ENCODE measurements around the gene CD79A.
"Not testable (repeated sequence)": the region's sequence is repeated elsewhere in the genome, so short reads cannot be mapped to it uniquely, and the experiment has no call there.

CD79A gene

DNA sequence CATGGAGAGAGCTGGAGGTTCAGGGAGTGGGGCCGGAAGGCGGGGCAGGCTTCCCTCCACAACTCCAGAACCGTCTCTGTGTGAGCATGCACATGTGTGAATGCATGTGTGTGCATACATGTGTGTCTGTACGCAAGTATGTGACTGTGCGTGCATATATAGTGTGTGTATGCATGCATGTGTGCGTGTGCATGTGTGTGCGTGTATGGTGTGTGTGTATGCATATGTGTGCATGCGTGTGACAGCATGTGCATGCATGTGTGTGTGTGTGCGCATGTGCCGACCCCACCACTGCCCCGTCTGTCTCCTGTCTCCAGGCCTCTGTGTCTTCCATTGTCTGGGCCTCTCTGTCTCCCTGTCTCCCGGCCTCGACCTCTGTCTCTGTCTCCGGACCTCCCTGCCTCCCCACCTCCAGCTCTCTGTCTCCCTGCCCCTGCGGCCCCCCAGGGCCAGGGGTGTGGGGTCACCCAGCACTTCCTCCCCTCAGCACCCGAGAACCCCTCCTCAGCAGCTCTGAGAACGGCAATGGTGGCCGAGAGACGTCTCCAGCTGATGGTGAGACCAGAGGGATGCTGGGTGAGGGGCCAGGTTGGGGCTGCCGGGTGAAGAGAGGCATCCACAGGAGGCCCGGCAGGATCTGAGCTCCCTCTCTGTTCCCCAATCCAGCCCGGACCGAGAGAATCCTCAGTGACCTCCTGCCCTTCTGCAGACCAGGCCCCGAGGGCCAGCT lies 28.4 kb downstream of the CD79A start:
- no peak for DNase-seq (ENCODE audit: low read depth)

DNA sequence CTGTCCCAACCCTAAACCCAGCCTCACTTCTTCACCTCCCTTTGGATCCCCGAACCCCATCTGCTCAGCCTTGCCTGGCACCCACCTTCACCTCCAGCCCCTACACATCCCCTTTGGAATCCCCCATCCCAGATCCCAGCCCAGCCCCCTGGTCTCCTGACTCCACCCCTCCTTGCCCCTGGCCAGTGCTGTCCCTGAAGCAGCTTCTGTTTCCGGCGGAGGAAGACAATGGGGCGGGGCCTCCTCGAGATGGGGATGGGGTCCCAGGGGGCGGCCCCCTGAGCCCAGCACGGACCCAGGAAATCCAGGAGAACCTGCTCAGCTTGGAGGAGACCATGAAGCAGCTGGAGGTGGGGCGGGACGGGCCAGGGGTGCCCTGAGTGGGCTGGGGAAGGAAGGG lies 29.2 kb downstream of the CD79A start:
- DNase-seq (ENCODE audit: low read depth): no peak

DNA sequence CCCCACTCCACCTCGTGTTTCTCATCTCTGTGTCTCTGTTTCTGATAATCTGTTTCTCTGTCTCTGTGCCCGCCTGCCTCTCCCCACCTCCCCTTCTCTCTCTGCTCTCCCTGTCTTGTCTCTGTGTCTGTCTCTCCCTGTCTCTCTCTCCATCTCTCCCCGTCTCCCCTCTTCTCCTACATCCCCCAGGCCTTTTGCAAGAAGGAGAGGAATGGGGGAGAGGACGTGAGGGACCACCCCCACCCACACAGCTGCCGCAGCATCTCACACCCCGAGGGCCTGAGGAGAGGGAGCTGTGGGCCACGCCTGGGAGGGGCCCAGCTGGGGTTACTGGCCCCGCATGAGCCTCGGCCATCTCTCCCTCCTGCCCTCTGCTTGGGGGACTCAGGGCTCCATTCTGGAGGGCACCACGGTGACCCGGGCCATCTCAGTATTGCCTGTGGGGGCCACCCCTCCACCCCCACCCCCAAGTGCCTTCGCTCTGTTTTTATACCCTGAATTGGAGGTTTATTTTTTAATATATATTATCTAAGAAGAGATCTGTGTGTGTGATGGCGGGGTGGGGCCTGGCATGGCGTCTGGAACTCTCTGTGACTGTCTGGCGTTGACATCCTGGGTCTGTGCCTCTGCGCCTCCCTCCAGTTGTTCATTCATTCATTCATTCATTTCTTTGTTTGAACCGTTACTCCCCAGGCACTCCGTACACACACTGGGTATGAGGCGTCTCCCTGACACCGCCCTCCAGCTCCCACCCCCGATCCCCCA lies 30.0 kb downstream of the CD79A start:
- no peak for DNase-seq (ENCODE audit: low read depth)

DNA sequence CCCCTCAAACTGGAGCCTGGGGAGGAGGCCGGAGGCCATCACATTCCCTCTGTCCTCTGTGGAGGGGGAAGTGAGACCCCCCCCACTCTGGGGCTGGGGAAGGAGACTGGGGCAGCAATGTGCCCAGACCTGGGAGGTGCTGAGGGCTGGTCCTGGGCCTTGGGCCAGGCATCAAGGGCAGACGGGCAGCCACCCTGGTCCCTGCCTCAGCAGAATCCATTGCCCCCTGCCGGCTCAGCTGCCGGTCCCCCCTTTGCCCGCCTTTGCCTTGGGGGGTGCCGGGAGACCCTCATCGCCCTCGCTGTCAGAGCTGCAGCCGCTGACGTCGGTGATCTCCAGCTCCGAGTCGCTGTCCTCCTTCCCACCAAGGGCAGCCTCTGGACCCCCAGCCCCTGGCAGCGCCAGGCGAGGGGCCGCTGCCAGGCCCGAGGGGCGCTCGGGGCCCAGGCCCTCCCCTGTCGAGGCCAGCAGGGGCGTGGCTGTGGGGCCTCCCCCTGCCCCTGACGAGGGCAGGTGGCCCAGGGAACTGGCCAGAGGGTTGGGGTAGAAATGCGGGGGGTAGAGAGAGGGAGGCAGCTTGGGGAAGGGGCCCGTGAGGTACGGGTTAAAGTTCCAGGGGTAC lies 31.0 kb downstream of the CD79A start:
- DNase-seq (ENCODE audit: low read depth): no peak

DNA sequence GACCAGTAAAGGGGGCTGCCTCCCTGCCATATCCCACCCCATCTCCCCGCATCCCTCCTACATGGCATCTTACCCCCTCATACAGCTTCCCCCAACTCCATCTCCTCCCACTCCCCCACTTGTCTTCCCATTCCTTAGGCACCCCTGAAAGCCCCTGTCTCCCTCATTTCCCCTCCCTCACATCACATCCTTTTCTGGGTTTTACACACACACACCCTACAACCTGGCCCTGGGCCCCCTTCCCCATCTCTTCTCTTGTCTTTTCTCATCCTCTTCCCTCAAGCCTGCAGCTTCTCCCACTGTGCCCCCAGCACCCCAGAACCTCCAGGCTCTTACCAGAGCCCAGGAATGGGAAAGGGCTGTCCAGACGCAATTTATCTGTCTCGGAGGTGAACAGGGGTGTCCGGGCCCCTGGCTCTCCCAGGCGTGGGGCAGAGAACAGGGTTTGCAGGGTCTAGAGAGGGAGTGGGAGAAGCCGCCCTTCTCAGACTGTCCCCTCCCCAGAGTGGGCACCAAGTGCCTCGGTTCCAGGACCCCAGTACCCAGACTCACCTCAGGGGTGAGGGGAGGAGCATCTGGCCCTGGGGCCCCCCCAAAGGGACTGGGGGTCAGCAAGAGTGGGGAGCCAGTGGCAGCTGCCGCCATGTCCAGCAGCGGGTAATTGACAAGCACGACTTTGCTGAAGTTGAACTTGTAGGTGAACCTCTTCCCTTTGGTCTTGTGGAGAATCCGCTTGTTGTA lies 31.8 kb downstream of the CD79A start:
- no peak for DNase-seq (ENCODE audit: low read depth)

DNA sequence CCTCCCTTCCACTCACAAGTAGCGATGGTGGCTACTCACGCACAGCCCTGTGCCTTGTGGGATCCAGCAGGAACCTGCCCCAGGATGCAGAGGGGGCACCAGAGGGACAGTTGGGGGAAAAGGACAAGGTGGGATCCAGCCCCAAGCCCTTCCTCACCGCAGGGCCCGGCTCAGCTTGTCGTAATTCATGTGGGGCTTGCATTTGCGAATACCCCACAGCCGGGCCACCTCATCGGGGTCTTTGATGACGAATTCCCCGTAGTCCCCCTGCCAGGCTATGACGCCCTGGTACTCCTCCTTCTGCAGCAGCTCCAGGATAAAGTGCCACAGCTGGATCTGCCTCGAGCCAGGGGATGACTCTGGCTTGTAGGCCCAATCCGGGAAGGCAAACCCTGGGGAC lies 32.6 kb downstream of the CD79A start:
- no peak for DNase-seq (ENCODE audit: low read depth)

DNA sequence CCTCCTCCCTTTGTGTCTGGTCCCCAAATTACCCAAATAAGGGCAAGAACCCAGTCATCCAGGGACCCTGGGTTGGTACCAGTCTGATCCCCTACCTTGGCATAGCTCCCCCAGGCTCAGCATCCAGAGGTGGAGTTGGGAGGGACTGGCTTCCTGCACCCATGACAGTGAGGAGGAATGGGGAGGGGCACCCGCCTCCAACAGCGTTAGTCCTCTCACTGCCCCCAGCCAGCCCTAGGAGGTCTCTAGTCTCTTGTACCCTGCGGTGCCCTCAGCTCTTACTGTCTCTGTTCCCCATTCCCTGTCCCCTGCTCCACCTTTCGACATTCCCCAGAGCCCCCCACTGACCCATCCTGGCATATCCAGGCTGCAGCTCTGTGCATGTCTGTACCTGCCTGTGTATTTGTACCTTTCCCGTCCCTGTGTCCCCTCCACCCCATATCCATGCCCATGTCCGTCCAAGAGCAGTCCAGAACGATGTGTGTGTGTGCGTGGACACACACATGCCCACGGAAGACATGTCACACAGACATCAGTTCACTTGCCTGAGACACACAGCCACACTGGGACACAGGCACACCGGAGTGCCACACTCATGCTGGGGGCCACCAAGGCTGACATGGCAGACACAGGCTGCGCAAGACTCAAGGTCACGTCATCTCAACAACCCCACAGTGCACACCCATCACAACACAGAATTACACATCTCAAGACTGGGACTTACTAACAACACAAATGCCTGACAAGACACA lies 33.3 kb downstream of the CD79A start:
- no peak for DNase-seq (ENCODE audit: low read depth)

DNA sequence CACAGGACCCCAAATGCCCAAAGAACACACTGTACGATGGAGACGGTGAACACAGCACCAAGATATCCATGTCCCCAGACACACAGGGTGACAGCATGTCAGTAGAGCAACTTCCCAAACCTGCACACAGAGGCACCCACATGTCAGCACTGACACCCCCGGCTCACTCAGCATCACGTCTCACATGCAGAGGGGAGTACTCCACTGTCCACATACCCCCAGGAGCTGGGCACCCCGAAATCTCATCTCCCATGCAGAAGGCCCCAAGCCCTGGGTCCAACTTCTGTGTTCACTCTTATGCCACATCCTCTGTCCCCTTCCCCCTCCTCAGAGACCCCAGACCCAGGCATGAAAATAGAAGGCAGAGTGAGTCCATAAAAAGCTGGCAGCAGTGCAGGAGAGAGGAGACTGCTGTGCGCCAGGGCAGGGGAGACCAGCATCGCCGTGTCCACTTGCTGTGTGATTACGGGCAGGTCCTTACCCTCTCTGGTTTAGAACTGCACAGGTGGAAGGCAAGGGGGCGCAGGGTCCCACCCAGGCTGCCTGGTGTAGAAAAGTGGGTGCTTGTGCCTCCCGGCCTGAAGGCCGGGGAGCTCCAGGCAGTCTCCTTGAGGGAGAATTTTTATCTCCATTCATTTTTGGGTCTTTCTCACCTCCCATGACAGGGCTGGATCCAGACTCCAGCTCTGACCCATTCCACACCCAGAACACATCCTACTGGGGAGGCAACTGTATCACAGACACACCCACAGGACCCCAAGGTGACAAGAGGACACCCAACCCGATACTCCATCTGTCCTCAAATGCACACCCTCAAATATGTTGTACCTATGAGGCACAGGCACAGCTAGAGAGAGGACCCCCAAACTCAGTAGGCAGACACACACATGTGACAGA lies 34.2 kb downstream of the CD79A start:
- no peak for DNase-seq (ENCODE audit: low read depth)

DNA sequence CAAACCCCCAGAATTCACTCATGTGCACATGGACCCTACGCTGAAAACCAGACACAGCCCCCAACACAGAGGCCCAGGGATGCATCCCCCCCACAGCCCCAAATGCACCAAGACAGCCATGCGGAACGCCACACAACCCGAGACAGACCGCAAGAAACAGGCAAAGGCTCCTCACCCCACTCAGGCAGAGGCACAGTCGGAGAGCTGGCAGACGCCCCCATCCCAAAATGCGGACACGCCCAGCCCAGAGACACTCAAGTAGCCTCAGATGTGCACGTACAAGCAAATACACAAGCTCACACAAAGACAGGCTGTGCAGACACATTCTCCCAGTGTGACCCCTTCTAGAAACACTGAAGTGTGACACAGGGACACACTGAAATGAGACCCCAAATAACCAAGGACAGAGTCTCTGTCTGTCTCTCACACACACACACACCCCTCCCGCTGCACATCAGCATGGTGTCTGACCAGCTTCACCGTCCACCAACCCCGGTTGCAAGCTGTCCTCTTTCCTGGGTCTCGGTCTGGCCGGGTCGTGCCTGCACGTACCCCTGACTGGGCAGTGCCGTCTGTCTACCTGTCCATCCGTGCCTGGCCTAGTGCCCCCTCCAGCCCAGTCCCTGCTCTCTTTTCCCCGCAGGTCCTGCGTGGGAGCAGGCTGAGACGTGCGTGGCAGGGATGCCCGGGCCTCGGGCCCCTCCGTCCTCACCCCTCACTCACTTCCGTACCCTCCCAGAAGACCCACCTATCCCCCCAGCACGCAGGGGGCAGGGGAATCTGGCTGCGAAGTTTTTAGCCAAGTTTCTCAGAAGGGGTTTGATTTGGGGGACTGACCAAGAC lies 35.0 kb downstream of the CD79A start:
- DNase-seq (ENCODE audit: low read depth): no peak

DNA sequence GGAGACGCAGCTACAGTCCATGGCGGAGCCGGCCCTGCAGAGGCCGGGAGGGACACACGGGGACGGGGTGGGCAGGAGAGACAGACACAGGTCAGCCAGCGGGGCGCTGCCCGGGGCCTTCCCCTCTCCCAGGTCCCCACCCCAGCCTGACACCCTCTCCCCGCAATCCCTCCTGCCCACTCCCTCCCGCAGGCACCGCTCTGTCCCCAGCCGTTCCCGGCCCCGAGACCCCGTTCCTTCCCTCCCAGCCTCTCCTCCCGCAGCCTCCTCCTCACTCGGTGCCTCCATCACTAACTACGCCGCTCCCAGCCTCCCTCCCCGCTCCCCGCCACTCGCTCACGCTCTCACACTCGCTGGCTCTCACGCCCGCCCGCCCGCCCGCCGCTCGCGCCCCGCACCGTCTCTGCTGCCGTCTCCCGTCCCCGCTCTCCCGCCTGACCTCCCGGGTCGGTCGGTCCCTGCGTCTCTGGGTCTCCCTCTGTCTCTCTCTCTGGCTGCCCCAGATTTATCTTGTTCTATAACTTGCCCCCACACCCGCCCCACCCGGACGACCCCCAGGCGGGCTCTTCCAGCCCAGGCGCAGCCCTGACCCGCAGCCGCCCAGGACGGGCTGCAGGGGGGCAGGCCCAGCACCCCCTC lies 35.9 kb downstream of the CD79A start:
- no peak for DNase-seq (ENCODE audit: low read depth)

DNA sequence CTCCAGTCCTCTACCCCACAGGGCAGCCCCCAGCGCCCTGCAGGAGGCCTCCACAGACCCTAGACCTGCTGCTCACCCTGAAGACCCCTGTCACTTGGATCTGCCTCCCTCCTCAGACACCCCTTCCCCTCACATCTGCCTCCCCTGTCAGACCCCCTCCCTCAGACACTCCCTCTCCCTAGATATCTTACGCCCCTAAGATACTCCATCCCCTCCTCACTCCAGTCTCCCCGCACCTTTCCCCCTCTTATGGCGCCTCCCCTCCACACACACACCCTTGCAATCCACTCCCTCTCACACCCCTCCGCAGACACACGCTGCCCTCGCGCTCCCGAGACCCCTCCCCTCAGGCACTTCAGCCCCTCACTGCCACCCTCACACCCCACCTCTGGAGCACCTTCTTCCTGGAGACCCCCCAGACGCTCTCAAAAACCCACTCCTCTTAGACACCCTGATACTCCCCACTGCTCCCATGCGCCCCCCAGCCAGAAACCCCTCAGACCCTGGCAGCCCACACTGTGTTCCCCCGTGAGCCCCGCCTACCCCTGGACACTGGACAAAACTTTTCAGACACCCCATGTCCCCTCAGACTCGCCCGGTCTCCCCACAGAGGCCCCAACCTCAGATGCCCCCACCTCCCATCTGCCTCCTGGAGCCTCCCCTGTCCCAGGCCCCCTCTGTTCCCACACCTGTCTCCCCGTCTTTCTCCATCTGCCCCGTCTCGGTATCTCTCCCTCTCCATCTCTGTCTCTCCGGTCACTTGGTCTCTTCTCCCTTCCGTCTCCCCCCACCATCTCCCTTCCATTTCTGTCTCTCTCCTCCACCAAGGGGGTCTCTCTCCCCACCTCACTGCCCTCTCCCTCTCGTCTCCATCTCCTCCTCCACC lies 36.7 kb downstream of the CD79A start:
- no peak for DNase-seq (ENCODE audit: low read depth)

DNA sequence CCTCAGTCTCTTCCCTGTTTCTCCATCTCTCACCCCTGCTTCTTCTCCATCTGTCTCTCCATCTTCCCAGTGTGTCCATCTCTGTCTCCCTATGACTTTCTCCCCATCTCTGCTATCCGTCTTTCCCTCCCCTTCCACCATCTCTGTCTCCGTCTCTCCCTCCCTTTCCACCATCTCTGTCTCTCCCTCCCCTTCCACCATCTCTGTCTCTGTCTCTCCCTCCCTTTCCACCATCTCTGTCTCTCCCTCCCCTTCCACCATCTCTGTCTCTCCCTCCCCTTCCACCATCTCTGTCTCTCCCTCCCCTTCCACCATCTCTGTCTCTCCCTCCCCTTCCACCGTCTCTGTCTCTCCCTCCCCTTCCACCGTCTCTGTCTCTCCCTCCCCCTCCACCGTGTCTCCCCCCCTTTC lies 37.4 kb downstream of the CD79A start:
- DNase-seq (ENCODE audit: low read depth): not testable (repeated sequence)

DNA sequence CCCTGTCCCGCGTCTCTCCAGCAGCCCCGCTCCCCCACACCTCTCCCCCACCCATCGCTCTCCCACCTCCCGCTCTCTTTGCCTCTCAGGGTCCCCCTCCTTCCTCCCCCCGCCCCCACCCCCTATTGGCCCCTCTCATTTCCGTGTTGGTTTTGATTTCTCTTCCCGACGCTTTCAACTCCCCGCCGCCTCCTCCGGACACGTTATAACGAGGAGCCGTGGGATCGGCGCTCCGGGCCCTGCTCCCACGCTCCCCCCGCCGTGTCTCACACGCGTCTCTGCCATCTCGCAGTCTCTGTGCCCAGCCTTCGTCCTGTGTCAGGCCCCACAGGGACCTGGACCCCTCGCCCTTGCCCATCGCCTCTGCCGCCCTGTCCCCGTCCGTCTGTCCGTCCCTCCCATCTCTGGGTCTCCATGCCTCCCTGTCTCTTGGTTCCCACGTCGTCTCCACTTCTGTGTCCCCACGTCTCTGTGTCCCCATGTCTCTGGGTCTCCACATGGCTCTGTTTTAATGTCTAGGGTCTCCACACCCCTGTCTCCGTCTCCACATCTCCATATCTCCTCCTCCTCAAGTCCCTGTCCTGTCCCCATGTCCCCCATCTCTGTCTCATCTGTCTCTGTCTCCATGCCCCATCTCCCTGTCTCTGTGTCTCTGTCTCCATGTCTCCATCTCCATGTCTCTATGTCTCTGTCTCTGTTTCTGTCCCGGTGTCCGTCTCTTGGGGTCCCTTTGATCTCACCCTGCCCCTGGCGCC lies 38.1 kb downstream of the CD79A start:
- DNase-seq (ENCODE audit: low read depth): no peak

DNA sequence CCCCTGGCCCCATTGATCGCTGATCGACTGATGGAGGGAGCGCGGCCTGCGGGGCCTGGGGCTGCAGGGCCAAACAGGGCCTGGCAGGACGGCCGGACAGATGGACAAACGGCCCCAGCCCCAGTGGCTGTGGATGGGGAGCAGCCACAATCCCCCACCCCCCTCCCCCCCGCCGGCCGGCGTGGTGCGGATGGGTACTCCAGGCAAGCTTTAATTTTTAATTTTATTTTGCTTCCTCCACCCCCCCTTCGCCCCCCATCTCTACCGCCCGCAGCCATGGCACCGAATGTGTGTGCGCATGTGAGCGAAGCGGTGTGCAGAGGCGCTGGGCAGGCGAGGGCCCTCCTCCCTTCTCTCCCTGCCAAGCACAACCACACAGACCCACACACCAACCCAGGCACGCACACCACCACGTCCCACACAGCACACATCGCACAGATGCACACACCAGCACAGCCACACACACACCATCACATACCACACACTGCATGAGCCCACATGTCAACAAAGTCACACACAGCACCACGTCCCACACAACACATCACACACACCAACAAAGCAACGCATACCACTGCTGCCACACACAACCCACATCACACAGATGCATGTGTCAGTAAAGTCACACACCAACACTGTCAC lies 38.8 kb downstream of the CD79A start:
- DNase-seq (ENCODE audit: low read depth): no peak

DNA sequence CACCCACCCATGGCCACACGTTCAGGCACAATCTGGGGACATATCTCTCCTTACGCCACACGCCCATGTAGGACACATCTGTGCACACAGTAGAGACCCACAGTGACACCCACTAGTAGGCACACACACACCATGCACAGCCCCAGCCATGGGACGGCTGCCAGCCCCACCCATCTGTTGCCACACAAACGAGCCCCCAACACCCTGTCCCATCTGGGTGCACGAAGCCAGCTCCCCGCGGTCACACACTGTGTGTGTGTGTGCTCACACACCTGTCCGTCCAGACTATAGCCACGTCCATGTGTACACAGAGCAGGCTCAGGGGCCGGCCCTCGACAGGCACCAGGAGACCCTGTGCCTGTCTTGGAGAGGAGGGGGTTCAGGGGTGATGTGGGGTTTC lies 40.6 kb downstream of the CD79A start:
- DNase-seq (ENCODE audit: low read depth): no peak

DNA sequence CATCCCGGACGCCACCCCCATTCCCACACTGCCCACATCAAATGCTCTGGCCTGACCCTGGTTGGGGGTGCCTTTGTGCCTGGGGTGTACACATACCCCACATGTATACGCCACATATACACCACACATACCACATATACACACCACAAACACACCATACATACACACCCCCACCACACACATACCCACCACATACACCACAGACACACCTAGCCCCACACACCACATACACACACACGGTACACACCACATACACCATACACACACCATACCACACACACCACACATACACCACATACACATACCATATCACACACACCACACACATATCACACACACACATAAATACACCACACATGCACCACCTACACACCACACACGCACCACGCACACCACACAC lies 41.0 kb downstream of the CD79A start:
- DNase-seq (ENCODE audit: low read depth): no peak

DNA sequence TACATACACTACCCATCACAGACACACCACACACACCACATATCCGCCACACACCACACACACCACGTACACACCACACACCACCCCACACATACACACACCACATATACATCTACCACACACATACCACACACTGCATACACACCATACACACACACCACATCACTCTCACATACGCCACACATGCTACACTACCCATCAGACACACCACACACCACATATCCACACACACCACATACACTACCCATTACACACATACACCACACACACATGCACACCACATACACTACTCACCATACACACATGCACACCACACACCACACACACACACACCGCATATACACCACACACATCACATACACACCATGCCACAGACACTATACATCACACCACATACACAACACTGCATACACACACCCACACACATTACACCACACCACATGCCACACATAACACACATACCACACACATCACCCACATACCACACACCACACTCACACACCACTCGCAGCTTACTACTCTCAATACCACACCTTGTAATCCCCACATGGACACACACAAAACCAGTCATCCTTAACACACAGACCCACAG lies 41.7 kb downstream of the CD79A start:
- no peak for DNase-seq (ENCODE audit: low read depth)
